ENCODE measurements around the gene GABPA.

Gene GABPA

GRCh38 chr21:25756190-25756932 is 21.6 kb downstream of the GABPA start:
- no peak for TF ChIP-seq CTCF (IDR thresholded peaks at IDR 0.05; ENCODE audit: low read depth, low read length)
- Histone ChIP-seq H3K4me1 (no peaks in the 10 kb centered on the region), H3K27me3 (no peaks in the 10 kb centered on the region), H3K4me3 (ENCODE audit: low read depth, low read length) (no peak overlapping the region), H3K9me3 (no peaks in the 10 kb centered on the region), H3K36me3 (peaks cover 49% of the 10 kb centered on the region)
- no peak for DNase-seq

GRCh38 chr21:25757531-25757930 is 22.8 kb downstream of the GABPA start:
- no peak overlapping the region for H3K4me3 ChIP-seq (ENCODE audit: low read depth, low read length)
- no peaks in the 10 kb centered on the region for H3K9me3 ChIP-seq
- peaks cover 45% of the 10 kb centered on the region for H3K36me3 ChIP-seq
- no peak for DNase-seq
- no peaks in the 10 kb centered on the region for H3K27me3 ChIP-seq
- no peak for TF ChIP-seq CTCF (IDR thresholded peaks at IDR 0.05; ENCODE audit: low read depth, low read length)
- no peaks in the 10 kb centered on the region for H3K4me1 ChIP-seq

- H3K27me3 ChIP-seq: no peaks in the 10 kb centered on the region
- H3K4me3 ChIP-seq (ENCODE audit: low read depth, low read length): no peak overlapping the region
- H3K36me3 ChIP-seq: peaks cover 46% of the 10 kb centered on the region
- DNase-seq: no peak
- no peak for TF ChIP-seq CTCF (IDR thresholded peaks at IDR 0.05; ENCODE audit: low read depth, low read length)
- H3K9me3 ChIP-seq: no peaks in the 10 kb centered on the region
- H3K4me1 ChIP-seq: no peaks in the 10 kb centered on the region
These were observed 24.8 kb downstream of the GABPA start for GRCh38 chr21:25759573-25759972.

- Histone ChIP-seq H3K27me3 (no peaks in the 10 kb centered on the region), H3K4me1 (no peaks in the 10 kb centered on the region), H3K4me3 (ENCODE audit: low read depth, low read length) (no peak overlapping the region), H3K9me3 (no peaks in the 10 kb centered on the region), H3K36me3 (peaks cover 46% of the 10 kb centered on the region)
- no peak for DNase-seq
- TF ChIP-seq CTCF (IDR thresholded peaks at IDR 0.05; ENCODE audit: low read depth, low read length): no peak
These were observed 25.3 kb downstream of the GABPA start for GRCh38 chr21:25760061-25760460.

GRCh38 chr21:25760677-25761076 is 25.9 kb downstream of the GABPA start:
- Histone ChIP-seq H3K9me3 (no peaks in the 10 kb centered on the region), H3K27me3 (no peaks in the 10 kb centered on the region), H3K4me1 (no peaks in the 10 kb centered on the region), H3K36me3 (peaks cover 48% of the 10 kb centered on the region), H3K4me3 (ENCODE audit: low read depth, low read length) (no peak overlapping the region)
- TF ChIP-seq CTCF (IDR thresholded peaks at IDR 0.05; ENCODE audit: low read depth, low read length): no peak
- no peak for DNase-seq

- H3K27me3 ChIP-seq: no peaks in the 10 kb centered on the region
- TF ChIP-seq CTCF (IDR thresholded peaks at IDR 0.05; ENCODE audit: low read depth, low read length): no peak
- no peaks in the 10 kb centered on the region for H3K4me1 ChIP-seq
- H3K36me3 ChIP-seq: peaks cover 40% of the 10 kb centered on the region
- DNase-seq: no peak
- H3K4me3 ChIP-seq (ENCODE audit: low read depth, low read length): no peak overlapping the region
- no peaks in the 10 kb centered on the region for H3K9me3 ChIP-seq
These were observed 29.3 kb downstream of the GABPA start for GRCh38 chr21:25764065-25764464.

All from BE2C (cell line).